K562 (cell line): ENCODE results near the gene B3GAT3. TPM values are rescaled to one million over a fixed set of nuclear protein-coding genes. Genes with fewer than 3 reads are reported as not detected.
"Not testable (repeated sequence)": the region's sequence is repeated elsewhere in the genome, so short reads cannot be mapped to it uniquely, and the experiment has no call there.

Experiments used
- ATAC-seq: fragments of 200-7000 bp; cut with Tn5 transposase; 3 replicates; pipeline ENCODE4 v1.9.1; 2020; ENCODE audit warnings: moderate library complexity
- BruUV-seq: library from RNA; stranded (reverse); fragments of 400-500 nt; replicated peaks from 2 replicates; lab custom pipeline; 2021; lab: Mats Ljungman, UMichigan
- CTCF ChIA-PET: fragments of 300-600 bp; formaldehyde crosslinking; extraction: SDS; loops from one replicate; lab custom pipeline; 2021; ENCODE audit warnings: low intra/inter-chr PET ratio; lab: Yijun Ruan, JAX
- POLR2A ChIA-PET: fragments of 300-600, 350-650 bp; sonication (Branson Sonifier 250); formaldehyde crosslinking; extraction: SDS; loops from one replicate; lab custom pipeline; 2021; ENCODE audit warnings: antibody characterized with exemption, inconsistent platforms; lab: Yijun Ruan, JAX
- DNase-seq, 4 experiments: peaks; one replicate each; pipeline versions ENCODE4 v3.0.0 to v3.0.0-alpha.2; 2011 to 2018; ENCODE audit warnings: low spot score in 3 of 4, mixed read lengths in 3 of 4; ENCODE audit errors: extremely low read depth in 1 of 4
- FAIRE-seq: peaks from 2 replicates; lab custom pipeline; 2011; peaks lifted over from hg19 to GRCh38; lab: Jason Lieb, UNC
- H2AFZ ChIP-seq: 2 replicates; pipeline ENCODE4 v1.6.0; 2011; ENCODE audit warnings: low read depth, low read length, control low read depth, inconsistent platforms
- H3K27ac ChIP-seq: fragments of 200-600 bp; 3 replicates; pipeline ENCODE4 v1.8.0; 2011; ENCODE audit warnings: low read depth, mild to moderate bottlenecking, control low read depth, inconsistent platforms, low read length, moderate library complexity, mixed read lengths; ENCODE audit errors: extremely low read depth
- H3K27me3 ChIP-seq, 2 experiments: fragments of 300-600 bp in 1 of 2; 2 replicates in 1 of 2; 3 replicates in 1 of 2; pipeline versions ENCODE4 v1.6.0 to v1.8.0; 2011; ENCODE audit warnings: inconsistent platforms in 2 of 2, low read length in 2 of 2, mild to moderate bottlenecking in 1 of 2, mixed read lengths in 1 of 2, moderate library complexity in 1 of 2; ENCODE audit not compliant: control insufficient read depth in 2 of 2, insufficient read depth in 2 of 2
- H3K36me3 ChIP-seq: fragments of 300-600 bp; 3 replicates; pipeline ENCODE4 v1.8.0; 2011; ENCODE audit warnings: mild to moderate bottlenecking, low read length, inconsistent platforms; ENCODE audit not compliant: control insufficient read depth, insufficient read depth
- H3K4me1 ChIP-seq, 2 experiments: fragments of 200-600 bp in 1 of 2; replicated peaks in 1 of 2; 2 replicates in 1 of 2; 3 replicates in 1 of 2; pipeline versions ENCODE4 v1.5.1 to v1.8.0; 2011; ENCODE audit warnings: inconsistent platforms in 2 of 2, low read length in 2 of 2, mild to moderate bottlenecking in 1 of 2, mixed read lengths in 1 of 2, moderate library complexity in 1 of 2; ENCODE audit not compliant: control insufficient read depth in 2 of 2, insufficient read depth in 2 of 2
- H3K4me2 ChIP-seq: 2 replicates; pipeline ENCODE4 v1.6.1; 2011; ENCODE audit warnings: low read length, control low read depth, inconsistent platforms, mixed read lengths; ENCODE audit not compliant: insufficient read depth
- H3K4me3 ChIP-seq: fragments of 200-600 bp; sonication (generic), shearing (Covaris generic); 2 replicates; pipeline ENCODE4 v1.5.1; 2016; ENCODE audit warnings: control low read depth, inconsistent platforms
- H3K79me2 ChIP-seq: fragments of 200-600 bp; 3 replicates; pipeline ENCODE4 v1.8.0; 2011; ENCODE audit warnings: low read length, inconsistent platforms; ENCODE audit not compliant: control insufficient read depth, insufficient read depth
- H3K9ac ChIP-seq, 2 experiments: 2 replicates each; pipeline versions ENCODE4 v1.6.0 to v1.6.1; 2011; ENCODE audit warnings: low read depth in 2 of 2, low read length in 2 of 2, control low read depth in 1 of 2, inconsistent platforms in 1 of 2, mild to moderate bottlenecking in 1 of 2, mixed read lengths in 1 of 2; ENCODE audit not compliant: insufficient read depth in 1 of 2
- H3K9me1 ChIP-seq: one replicate; pipeline ENCODE4 v1.6.0; 2011; ENCODE audit warnings: inconsistent platforms, mild to moderate bottlenecking, low read length, moderate library complexity; ENCODE audit not compliant: control insufficient read depth, insufficient read depth
- H3K9me3 ChIP-seq: replicated peaks from 2 replicates; pipeline ENCODE4 v1.5.1; 2011; ENCODE audit warnings: low read depth, low read length, inconsistent platforms; ENCODE audit not compliant: control insufficient read depth, insufficient read depth
- H4K20me1 ChIP-seq: replicated peaks from 2 replicates; pipeline ENCODE4 v1.6.1; 2011; ENCODE audit warnings: low read length, inconsistent platforms, mixed read lengths; ENCODE audit not compliant: control insufficient read depth, insufficient read depth
- HBP1 ChIP-seq: fragments of 450-650 bp; formaldehyde crosslinking; IDR thresholded peaks from 2 replicates; pipeline ENCODE4 v1.4.0; 2022; ENCODE audit warnings: missing genetic modification characterization
- NR2F6 ChIP-seq: fragments of 450-650 bp; formaldehyde crosslinking; IDR thresholded peaks from 2 replicates; pipeline ENCODE4 v1.4.0; 2020; ENCODE audit warnings: mild to moderate bottlenecking
- ZBTB33 ChIP-seq: sonication (generic); formaldehyde crosslinking; IDR thresholded peaks from 2 replicates; pipeline ENCODE4 v1.8.1; 2023; ENCODE audit warnings: mild to moderate bottlenecking, missing genetic modification reagents
- WGBS: fragments of 100-300 bp; shearing (Covaris generic); methylation state at CpG from one replicate; pipeline ENCODE4 v1.1.6; 2016; ENCODE audit warnings: low coverage, mixed read lengths; ENCODE audit not compliant: insufficient coverage; ENCODE audit errors: missing lambda C conversion rate; 5-methylcytosine and 5-hydroxymethylcytosine counted together
- in situ Hi-C: fragments of 300-500 bp; cut with MboI; formaldehyde crosslinking; loops from 4 replicates; pipeline ENCODE4 v1.15.0; 2018; ENCODE audit warnings: inconsistent platforms, mixed read lengths
- intact Hi-C: fragments of 100-400 bp; cut with micrococcal nuclease; formaldehyde crosslinking; loops from 2 replicates; pipeline ENCODE4 v1.14.2; 2022
- polyA plus RNA-seq, 8 experiments: library from polyadenylated mRNA; depleted of rRNA in 4 of 8; stranded (reverse) in 5 of 8; unstranded in 3 of 8; fragments of >200 nt; fragmentation: Nextera tagmentation in 2 of 8; fragmentation: Illumina TruSeq in 1 of 8; extraction: Ambion mirVana in 2 of 8; extraction: Trizol in 1 of 8; gene quantifications; 2 replicates each; pipeline versions ENCODE4 v1.2.1 to v1.2.3, GENCODE V29; 2011 to 2014; ENCODE audit warnings: inconsistent platforms in 1 of 8, missing spikeins in 1 of 8
- total RNA-seq, 7 experiments: library from RNA; depleted of rRNA in 6 of 7; stranded (reverse); fragments of >200 nt in 6 of 7; fragmentation: Illumina TruSeq in 2 of 7; extraction: Trizol in 2 of 7; gene quantifications; 2 replicates each; pipeline versions ENCODE4 v1.2.1 to v1.2.3, GENCODE V29; 2011 to 2021; ENCODE audit warnings: low replicate concordance in 1 of 7

Gene B3GAT3
- total and polyA plus RNA-seq, 9 of the 15 experiments (the other 6 are each of a cell fraction or from before 2014, with no cell fraction given), result 0.30 to 64.0 (median 21.4) TPM

GRCh38 chr11:62652161-62653006 is 30.6 kb upstream of the B3GAT3 start (continued):
- TF ChIP-seq HBP1 (CRISPR knock-in tag) (no peak), NR2F6 (CRISPR knock-in tag) (no peak)

- in situ Hi-C loops, ATAC-seq, H3K4me3 ChIP-seq, H3K9ac ChIP-seq, H3K9me1 ChIP-seq, FAIRE-seq, intact Hi-C loops, H3K4me2 ChIP-seq, BruUV-seq, H2AFZ ChIP-seq, H3K9me3 ChIP-seq, DNase-seq, H3K27me3 ChIP-seq, CTCF ChIA-PET, H3K27ac ChIP-seq: not testable (repeated sequence)
- peaks cover 15 to 48% of the 10 kb centered on the region in 2 experiments for H3K4me1 ChIP-seq
- H3K36me3 ChIP-seq, result peaks cover 46% of the 10 kb centered on the region; the same call in 2 of the 3 replicates
- 81% methylated on average over 12 of the region's 12 CpGs for WGBS
- H4K20me1 ChIP-seq, result peaks cover 20% of the 10 kb centered on the region
- POLR2A ChIA-PET, result interaction anchor here (1.0 to 1.6 kb wide), 2 partner anchors 14 to 16 kb away, joined by 3 to 8 read pairs; partner anchors contain the start of genes C11orf98 and CSKMT
- peaks cover 46% of the 10 kb centered on the region for H3K79me2 ChIP-seq
- TF ChIP-seq ZBTB33 (CRISPR knock-in tag), result peak; percentile 39; the same call in 1 of the 2 replicates
- TF ChIP-seq, all 486 proteins: peak for 1; not testable (repeated sequence) for 485
Measured at GRCh38 chr11:62650283-62650682, 28.5 kb upstream of the B3GAT3 start.
